ENCODE results near the gene ARID1B. TPM values are rescaled to one million over a fixed set of nuclear protein-coding genes. Genes with fewer than 3 reads are reported as not detected.
A peak's percentile ranks its signal among the peaks of the same experiment; 100 is the strongest.

The ARID1B gene
- total RNA-seq, 4 donors from 2014 or later, result 87.1 to 194 (median 115) TPM

DNA sequence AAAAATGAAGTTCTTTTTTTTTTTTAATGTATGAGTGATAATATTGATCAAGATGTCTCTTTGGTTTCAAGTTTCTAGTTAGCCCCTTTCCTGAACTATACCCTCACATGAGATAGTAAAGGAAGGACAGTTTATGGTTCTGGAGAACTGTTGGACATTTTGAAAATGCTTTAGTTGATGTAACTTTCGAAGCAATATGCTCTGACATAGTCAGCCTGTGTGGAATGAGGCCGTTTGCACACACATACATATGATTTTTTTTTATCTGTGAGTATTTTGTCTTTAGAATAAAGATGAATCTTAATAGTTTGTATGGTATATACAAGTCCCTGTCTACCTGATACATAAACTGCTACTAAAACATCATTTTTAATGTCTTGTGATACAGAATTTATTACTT is 177.0 kb downstream of the ARID1B start:
- no peak for TF ChIP-seq POLR2A (IDR thresholded peaks at IDR 0.05)
- no peak for TF ChIP-seq POLR2AphosphoS5 (IDR thresholded peaks at IDR 0.05)
- TF ChIP-seq EP300 (IDR thresholded peaks at IDR 0.05; ENCODE audit: low read depth), result no peak
- TF ChIP-seq, protein P1, sequence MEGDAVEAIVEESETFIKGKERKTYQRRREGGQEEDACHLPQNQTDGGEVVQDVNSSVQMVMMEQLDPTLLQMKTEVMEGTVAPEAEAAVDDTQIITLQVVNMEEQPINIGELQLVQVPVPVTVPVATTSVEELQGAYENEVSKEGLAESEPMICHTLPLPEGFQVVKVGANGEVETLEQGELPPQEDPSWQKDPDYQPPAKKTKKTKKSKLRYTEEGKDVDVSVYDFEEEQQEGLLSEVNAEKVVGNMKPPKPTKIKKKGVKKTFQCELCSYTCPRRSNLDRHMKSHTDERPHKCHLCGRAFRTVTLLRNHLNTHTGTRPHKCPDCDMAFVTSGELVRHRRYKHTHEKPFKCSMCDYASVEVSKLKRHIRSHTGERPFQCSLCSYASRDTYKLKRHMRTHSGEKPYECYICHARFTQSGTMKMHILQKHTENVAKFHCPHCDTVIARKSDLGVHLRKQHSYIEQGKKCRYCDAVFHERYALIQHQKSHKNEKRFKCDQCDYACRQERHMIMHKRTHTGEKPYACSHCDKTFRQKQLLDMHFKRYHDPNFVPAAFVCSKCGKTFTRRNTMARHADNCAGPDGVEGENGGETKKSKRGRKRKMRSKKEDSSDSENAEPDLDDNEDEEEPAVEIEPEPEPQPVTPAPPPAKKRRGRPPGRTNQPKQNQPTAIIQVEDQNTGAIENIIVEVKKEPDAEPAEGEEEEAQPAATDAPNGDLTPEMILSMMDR (IDR thresholded peaks at IDR 0.05), result no peak
- in situ Hi-C loops (cut with MboI; ENCODE audit: low pct_ligation_motif_present in 1 of 4, low pct_unique_long_range_greater_than_20kb in 1 of 4, low sequenced_read_pairs in 3 of 4) (no loop called here), intact Hi-C loops (cut with DNase I; ENCODE audit: low total_unique reads) (no loop called here)
- no peaks in the 10 kb centered on the region for H3K36me3 ChIP-seq
- DNase-seq, result no peak
- whole genome bisulfite sequencing, 2 donors (ENCODE audit: low coverage in 1 of 2), result 68 to 77% methylated on average over 2 of the region's 2 CpGs
- no peaks in the 10 kb centered on the region for H3K9me3 ChIP-seq
- H3K4me1 ChIP-seq, result peaks cover 24 to 56% (median 39%) of the 10 kb centered on the region in 4 donors
- H3K4me3 ChIP-seq, result no peak overlapping the region
- H3K27ac ChIP-seq, result peak overlapping the region; percentile 28 to 56 (median 38)
- H3K27me3 ChIP-seq, result no peaks in the 10 kb centered on the region

DNA sequence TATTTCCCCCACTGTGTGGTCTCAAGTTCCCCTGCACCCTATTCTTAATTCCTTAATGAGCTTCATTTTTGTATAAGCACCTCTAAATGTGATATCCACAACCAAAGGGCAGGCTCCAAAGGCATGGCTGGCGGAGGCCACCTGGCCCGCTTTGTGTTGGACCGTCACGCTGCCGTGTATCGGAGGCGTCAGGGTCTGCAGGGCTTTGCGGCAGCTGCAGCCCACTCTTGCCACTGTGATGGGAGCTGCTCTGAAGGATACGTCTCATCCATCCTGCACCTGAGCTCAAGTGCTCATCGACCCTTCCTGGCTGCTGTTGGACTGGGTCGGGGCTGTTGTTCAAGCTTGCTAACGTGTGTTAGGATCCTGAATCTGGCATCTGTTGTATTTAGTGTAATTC is 177.6 kb downstream of the ARID1B start:
- Histone ChIP-seq H3K4me1 (peaks cover 24 to 51% (median 34%) of the 10 kb centered on the region in 4 donors), H3K27me3 (no peaks in the 10 kb centered on the region), H3K27ac (peak overlapping the region in 2 of 4 donors; percentile 57 to 59), H3K4me3 (no peak overlapping the region), H3K9me3 (no peaks in the 10 kb centered on the region), H3K36me3 (no peaks in the 10 kb centered on the region)
- TF ChIP-seq POLR2AphosphoS5 (IDR thresholded peaks at IDR 0.05) (no peak), EP300 (IDR thresholded peaks at IDR 0.05; ENCODE audit: low read depth) (no peak), POLR2A (IDR thresholded peaks at IDR 0.05) (no peak)
- TF ChIP-seq, protein P1 (IDR thresholded peaks at IDR 0.05), result no peak
- WGBS, 2 donors (ENCODE audit: low coverage in 1 of 2), result 98% methylated on average over 10 of the region's 12 CpGs; no CpG with 5 or more reads in 1 of the 2 donors
- no peak for DNase-seq
- intact Hi-C loops (cut with DNase I; ENCODE audit: low total_unique reads), result no loop called here
- in situ Hi-C loops (cut with MboI; ENCODE audit: low pct_ligation_motif_present in 1 of 4, low pct_unique_long_range_greater_than_20kb in 1 of 4, low sequenced_read_pairs in 3 of 4), result no loop called here

DNA sequence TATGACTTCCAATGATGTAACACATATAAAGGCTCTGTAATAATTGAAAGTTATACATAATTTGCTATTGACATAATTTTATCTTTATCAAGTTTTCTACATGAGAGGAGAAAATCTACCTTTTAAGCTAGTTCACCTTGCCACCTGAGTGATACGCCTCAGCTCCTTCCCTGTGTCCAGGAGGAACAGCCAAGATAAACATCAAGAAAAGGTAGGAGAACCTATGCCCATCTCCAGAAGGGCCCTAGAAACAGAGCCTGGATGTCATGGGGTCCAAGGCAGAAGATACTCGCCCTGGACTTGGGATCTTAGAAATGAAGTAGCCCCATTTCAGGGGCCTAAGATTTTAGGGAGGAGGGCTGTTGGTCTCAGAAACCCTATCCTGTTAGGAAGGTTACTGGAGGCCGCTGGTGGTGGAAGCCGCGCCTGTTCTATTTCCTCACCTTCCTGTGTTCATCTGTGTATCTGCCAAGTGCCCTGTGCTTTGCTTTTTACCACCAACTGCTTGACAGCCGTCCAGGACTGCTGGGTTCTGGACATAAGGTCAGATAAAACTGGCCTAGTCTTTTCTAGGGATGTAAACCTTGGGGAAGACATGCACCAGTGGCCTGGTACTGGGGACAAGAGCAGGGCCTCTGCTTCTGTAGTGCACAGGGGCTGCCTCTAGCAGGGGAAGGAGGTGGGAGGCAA is 178.5 kb downstream of the ARID1B start:
- peaks cover 24 to 51% (median 33%) of the 10 kb centered on the region in 4 donors for H3K4me1 ChIP-seq
- H3K27ac ChIP-seq, result peak overlapping the region; percentile 12 to 59 (median 56)
- H3K4me3 ChIP-seq, result no peak overlapping the region
- intact Hi-C loops (cut with DNase I; ENCODE audit: low total_unique reads) (no loop called here), in situ Hi-C loops (cut with MboI; ENCODE audit: low pct_ligation_motif_present in 1 of 4, low pct_unique_long_range_greater_than_20kb in 1 of 4, low sequenced_read_pairs in 3 of 4) (no loop called here)
- no peaks in the 10 kb centered on the region for H3K36me3 ChIP-seq
- no peaks in the 10 kb centered on the region for H3K9me3 ChIP-seq
- H3K27me3 ChIP-seq, result no peaks in the 10 kb centered on the region
- 57 to 60% methylated on average over 1 to 6 of the region's 6 CpGs for WGBS, 2 donors (ENCODE audit: low coverage in 1 of 2)
- DNase-seq, result peak; percentile 46
- no peak for TF ChIP-seq POLR2A (IDR thresholded peaks at IDR 0.05)
- no peak for TF ChIP-seq POLR2AphosphoS5 (IDR thresholded peaks at IDR 0.05)
- TF ChIP-seq, protein P1 (IDR thresholded peaks at IDR 0.05), result no peak
- no peak for TF ChIP-seq EP300 (IDR thresholded peaks at IDR 0.05; ENCODE audit: low read depth)

DNA sequence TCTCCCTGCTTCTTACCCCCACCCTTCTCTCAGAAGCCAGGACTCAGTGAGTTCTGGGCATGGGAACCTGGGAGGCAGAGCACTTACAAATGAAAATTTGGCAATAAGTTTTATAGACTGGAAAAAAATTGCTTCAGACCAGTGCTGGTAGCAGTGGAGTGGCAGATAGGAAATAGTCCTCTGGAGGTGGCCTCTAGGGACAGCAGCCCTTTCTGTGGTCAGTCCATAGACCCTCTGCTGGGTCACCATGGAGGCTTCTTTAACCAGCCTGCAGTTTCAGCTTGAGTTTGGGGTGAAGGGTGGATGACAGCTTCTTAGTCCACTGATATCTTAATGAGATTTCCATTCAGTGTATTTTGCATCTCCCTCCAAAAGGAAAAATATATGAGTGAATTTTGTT is 179.1 kb downstream of the ARID1B start:
- DNase-seq, result no peak
- Histone ChIP-seq H3K9me3 (no peaks in the 10 kb centered on the region), H3K4me1 (peaks cover 24 to 49% (median 31%) of the 10 kb centered on the region in 4 donors), H3K4me3 (no peak overlapping the region), H3K27ac (peak overlapping the region; percentile 12 to 59 (median 56)), H3K27me3 (no peaks in the 10 kb centered on the region), H3K36me3 (no peaks in the 10 kb centered on the region)
- intact Hi-C loops (cut with DNase I; ENCODE audit: low total_unique reads) (no loop called here), in situ Hi-C loops (cut with MboI; ENCODE audit: low pct_ligation_motif_present in 1 of 4, low pct_unique_long_range_greater_than_20kb in 1 of 4, low sequenced_read_pairs in 3 of 4) (no loop called here)
- no peak for TF ChIP-seq POLR2AphosphoS5 (IDR thresholded peaks at IDR 0.05)
- no peak for TF ChIP-seq EP300 (IDR thresholded peaks at IDR 0.05; ENCODE audit: low read depth)
- no peak for TF ChIP-seq POLR2A (IDR thresholded peaks at IDR 0.05)
- TF ChIP-seq, protein P1 (IDR thresholded peaks at IDR 0.05), result no peak

All from transverse colon (tissue), 4 donors.